ENCODE results near the gene DNAH17.

GRCh38 chr17:78493450-78493849 is 83.7 kb downstream of the DNAH17 start:
- TF ChIP-seq CTCF (IDR thresholded peaks at IDR 0.05 in 2 of 3, conservative IDR thresholded peaks at IDR 0.05 in 1 of 3; ENCODE audit: borderline replicate concordance in 1 of 3, insufficient read depth in 1 of 3, low read depth in 2 of 3, low read length in 2 of 3) = no peak
- no peak for TF ChIP-seq TCF7L2 (IDR thresholded peaks at IDR 0.05; ENCODE audit: borderline replicate concordance, extremely low read depth, insufficient read depth, insufficient read length)
- no peak for TF ChIP-seq POLR2A (IDR thresholded peaks at IDR 0.05; ENCODE audit: borderline replicate concordance, extremely low read depth, insufficient read depth, insufficient read length)

Measured in HCT116 (cell line).